Right ventricle myocardium superior (tissue), 1 donor: Measurements from ENCODE around the gene PRICKLE3. TPM values are rescaled to one million over a fixed set of nuclear protein-coding genes. Genes with fewer than 3 reads are reported as not detected.
"Not testable (repeated sequence)": the region's sequence is repeated elsewhere in the genome, so short reads cannot be mapped to it uniquely, and the experiment has no call there.

Source experiments
- ATAC-seq: fragments of 200-7000 bp; cut with Tn5 transposase; one replicate; pipeline ENCODE4 v1.9.1; 2020; ENCODE audit warnings: mild to moderate bottlenecking; ENCODE audit not compliant: poor library complexity
- DNase-seq: peaks from one replicate; pipeline ENCODE4 v3.0.0-alpha.2; 2020
- intact Hi-C: fragments of 100-400 bp; cut with DNase I; formaldehyde crosslinking; loops from one replicate; pipeline ENCODE4 v1.11.2; 2022
- total RNA-seq: library from RNA; stranded (reverse); fragmentation: NEBNext Ultra II Directional; extraction: Animal tissue kit (Norgen Biotek cat#: 25700); gene quantifications from one replicate; pipeline ENCODE4 v1.2.1, GENCODE V29; 2021
- donor health status: DM: no; HTN: yes; CAD: no; lungs with severe emphysema.

PRICKLE3 gene
- total RNA-seq, 1 donor from 2014 or later: 12.7 TPM

- DNase-seq, ATAC-seq, intact Hi-C loops: not testable (repeated sequence)
These were observed 43.9 kb downstream of the PRICKLE3 start for GRCh38 chrX:49142264-49142663.

- DNase-seq (no peak), ATAC-seq (no peak)
- intact Hi-C loops: no loop called here
These were observed 46.5 kb downstream of the PRICKLE3 start for GRCh38 chrX:49139713-49140112.

GRCh38 chrX:49137492-49137891, 48.7 kb downstream of the PRICKLE3 start:
- intact Hi-C loops: no loop called here
- DNase-seq: no peak
- ATAC-seq: no peak

- DNase-seq (no peak), ATAC-seq (peak; percentile 52)
- intact Hi-C loops: no loop called here
These were observed 52.4 kb downstream of the PRICKLE3 start for GRCh38 chrX:49133759-49134158.

- DNase-seq, ATAC-seq, intact Hi-C loops: not testable (repeated sequence)
These were observed 53.9 kb downstream of the PRICKLE3 start for GRCh38 chrX:49132275-49132674.

- intact Hi-C loops: no loop called here
- no peak for ATAC-seq
- no peak for DNase-seq
These were observed 56.7 kb downstream of the PRICKLE3 start for GRCh38 chrX:49129427-49129826.

- intact Hi-C loops, ATAC-seq, DNase-seq: not testable (repeated sequence)
These were observed 58.4 kb downstream of the PRICKLE3 start for GRCh38 chrX:49127742-49128258.

Other genes with a start within 250 kb of the PRICKLE3 start
- gene OTUD5, start 228.8 kb downstream of the PRICKLE3 start, total RNA-seq: 16.7 TPM
- gene KCND1, start 214.5 kb downstream of the PRICKLE3 start, total RNA-seq: 0.38 TPM
- gene GRIPAP1, start 184.1 kb downstream of the PRICKLE3 start, total RNA-seq: 17.7 TPM
- 19.3 TPM for gene TFE3, start 143.0 kb downstream of the PRICKLE3 start, total RNA-seq
- 1.2 TPM for gene CCDC120, start 127.4 kb downstream of the PRICKLE3 start, total RNA-seq
- 6.9 TPM for gene PRAF2, start 112.4 kb downstream of the PRICKLE3 start, total RNA-seq
- gene WDR45, start 106.5 kb downstream of the PRICKLE3 start, total RNA-seq: 79.0 TPM
- gene GPKOW, start 62.6 kb downstream of the PRICKLE3 start, total RNA-seq: 17.8 TPM
- gene MAGIX, start 23.6 kb downstream of the PRICKLE3 start, total RNA-seq: 5.3 TPM
- gene PLP2, start 14.5 kb downstream of the PRICKLE3 start, total RNA-seq: 50.1 TPM
- gene SYP, start 13.8 kb upstream of the PRICKLE3 start, total RNA-seq: 1.6 TPM
- 0.11 TPM for gene CACNA1F, start 47.0 kb upstream of the PRICKLE3 start, total RNA-seq
- 10.8 TPM for gene CCDC22, start 49.1 kb upstream of the PRICKLE3 start, total RNA-seq
- not detected for gene FOXP3, start 78.3 kb upstream of the PRICKLE3 start, total RNA-seq
- 21.9 TPM for gene PPP1R3F, start 83.4 kb upstream of the PRICKLE3 start, total RNA-seq
- not detected for gene GAGE10, start 117.3 kb upstream of the PRICKLE3 start, total RNA-seq
- not detected for gene GAGE12J, start 135.7 kb upstream of the PRICKLE3 start, total RNA-seq
- not detected for gene GAGE13, start 145.2 kb upstream of the PRICKLE3 start, total RNA-seq